Cardiac muscle cell (in vitro differentiated cells and primary cell): ENCODE results near the gene RICTOR. TPM values are rescaled to one million over a fixed set of nuclear protein-coding genes. Genes with fewer than 3 reads are reported as not detected.

ENCODE experiments used
- DNase-seq, 2 donors: peaks; one replicate each; pipeline versions ENCODE4 v3.0.0 to v3.0.0-alpha.2; 2010 to 2017; ENCODE audit warnings: low read depth in 1 of 2, low spot score in 1 of 2
- H3K27ac ChIP-seq: fragments of 200-600 bp; sonication (generic); 2 replicates; pipeline ENCODE4 v1.5.1; 2016
- H3K27me3 ChIP-seq: fragments of 200-600 bp; sonication (generic); 2 replicates; pipeline ENCODE4 v1.6.0; 2016; ENCODE audit warnings: control low read depth
- H3K36me3 ChIP-seq: fragments of 200-600 bp; sonication (generic); 2 replicates; pipeline ENCODE4 v1.5.1; 2016; ENCODE audit warnings: control low read depth
- H3K4me1 ChIP-seq: fragments of 200-600 bp; sonication (generic); 2 replicates; pipeline ENCODE4 v1.8.1; 2017; ENCODE audit warnings: low read depth, mild to moderate bottlenecking, mixed run types
- H3K4me3 ChIP-seq: fragments of 200-600 bp; sonication (generic); 2 replicates; pipeline ENCODE4 v1.5.1; 2016; ENCODE audit warnings: mild to moderate bottlenecking
- H3K9me3 ChIP-seq: fragments of 200-600 bp; sonication (generic); 2 replicates; pipeline ENCODE4 v1.5.1; 2017; ENCODE audit warnings: low read depth, mild to moderate bottlenecking, control low read depth
- polyA plus RNA-seq: library from polyadenylated mRNA; unstranded; fragments of >200 nt; fragmentation: Nextera tagmentation; extraction: Ambion mirVana; gene quantifications from 2 replicates; pipeline ENCODE4 v1.2.1, GENCODE V29; 2016
- total RNA-seq: library from RNA; depleted of rRNA; stranded (reverse); fragments of >200 nt; gene quantifications from 2 replicates; pipeline ENCODE4 v1.2.3, GENCODE V29; 2016
- TF ChIP-seq, protein P1 (sequence below): IDR thresholded peaks from 2 replicates; pipeline ENCODE4 v1.5.1; 2012; ENCODE audit warnings: low read depth, mild to moderate bottlenecking, low read length

Gene RICTOR
- total and polyA plus RNA-seq, 2 experiments from 2014 or later, result 6.0 to 20.6 TPM

DNA sequence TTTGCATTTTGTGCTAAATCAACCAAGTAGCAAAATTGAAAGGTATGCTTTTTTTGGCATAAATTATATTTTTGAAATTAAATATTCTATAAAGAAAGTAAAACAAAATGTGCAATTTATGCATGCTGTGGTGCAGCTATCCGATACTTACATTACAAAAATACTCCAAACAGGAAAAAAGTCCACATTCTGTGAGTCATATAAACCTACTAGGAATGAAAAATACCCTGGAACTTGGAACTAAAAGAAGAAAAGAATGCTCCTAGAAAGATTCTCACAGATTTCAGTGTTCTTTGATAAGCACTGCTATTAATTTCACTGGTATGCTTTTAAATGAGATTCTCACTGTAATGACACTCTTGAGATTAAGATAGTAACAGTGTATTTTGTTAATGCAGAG, 135.8 kb downstream of the RICTOR start:
- peak in 1 of 2 donors; percentile 15 for DNase-seq
- H3K36me3 ChIP-seq, result peaks cover 9% of the 10 kb centered on the region
- no peaks in the 10 kb centered on the region for H3K4me1 ChIP-seq

DNA sequence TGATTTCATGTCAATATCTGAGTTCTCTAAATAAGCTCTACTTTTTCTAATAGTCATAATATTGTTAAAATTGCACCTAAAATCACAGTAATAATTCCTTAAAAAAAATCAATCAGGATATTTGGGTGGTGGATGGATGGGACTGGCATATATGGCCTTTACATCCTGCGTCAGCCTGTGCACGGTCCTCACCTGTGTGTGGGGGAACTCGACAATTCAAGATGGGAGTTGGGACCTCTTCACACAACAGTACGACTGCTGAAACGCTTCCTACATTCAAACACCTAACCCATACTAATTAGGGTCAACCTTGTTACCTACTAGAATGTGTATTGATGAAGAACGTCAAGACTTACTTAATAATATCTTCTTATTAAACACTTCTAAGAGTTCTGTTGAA, 137.9 kb downstream of the RICTOR start:
- DNase-seq, result no peak
- Histone ChIP-seq H3K4me3 (no peak overlapping the region), H3K36me3 (no peaks in the 10 kb centered on the region), H3K9me3 (no peaks in the 10 kb centered on the region), H3K4me1 (no peaks in the 10 kb centered on the region), H3K27ac (no peak overlapping the region), H3K27me3 (no peaks in the 10 kb centered on the region)
- TF ChIP-seq, protein P1, sequence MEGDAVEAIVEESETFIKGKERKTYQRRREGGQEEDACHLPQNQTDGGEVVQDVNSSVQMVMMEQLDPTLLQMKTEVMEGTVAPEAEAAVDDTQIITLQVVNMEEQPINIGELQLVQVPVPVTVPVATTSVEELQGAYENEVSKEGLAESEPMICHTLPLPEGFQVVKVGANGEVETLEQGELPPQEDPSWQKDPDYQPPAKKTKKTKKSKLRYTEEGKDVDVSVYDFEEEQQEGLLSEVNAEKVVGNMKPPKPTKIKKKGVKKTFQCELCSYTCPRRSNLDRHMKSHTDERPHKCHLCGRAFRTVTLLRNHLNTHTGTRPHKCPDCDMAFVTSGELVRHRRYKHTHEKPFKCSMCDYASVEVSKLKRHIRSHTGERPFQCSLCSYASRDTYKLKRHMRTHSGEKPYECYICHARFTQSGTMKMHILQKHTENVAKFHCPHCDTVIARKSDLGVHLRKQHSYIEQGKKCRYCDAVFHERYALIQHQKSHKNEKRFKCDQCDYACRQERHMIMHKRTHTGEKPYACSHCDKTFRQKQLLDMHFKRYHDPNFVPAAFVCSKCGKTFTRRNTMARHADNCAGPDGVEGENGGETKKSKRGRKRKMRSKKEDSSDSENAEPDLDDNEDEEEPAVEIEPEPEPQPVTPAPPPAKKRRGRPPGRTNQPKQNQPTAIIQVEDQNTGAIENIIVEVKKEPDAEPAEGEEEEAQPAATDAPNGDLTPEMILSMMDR, result no peak

More for the DNA sequence above, 135.8 kb downstream of the RICTOR start:
- no peaks in the 10 kb centered on the region for H3K27me3 ChIP-seq
- no peak overlapping the region for H3K27ac ChIP-seq
- no peak overlapping the region for H3K4me3 ChIP-seq
- TF ChIP-seq, protein P1, result no peak
- H3K9me3 ChIP-seq, result no peaks in the 10 kb centered on the region

DNA sequence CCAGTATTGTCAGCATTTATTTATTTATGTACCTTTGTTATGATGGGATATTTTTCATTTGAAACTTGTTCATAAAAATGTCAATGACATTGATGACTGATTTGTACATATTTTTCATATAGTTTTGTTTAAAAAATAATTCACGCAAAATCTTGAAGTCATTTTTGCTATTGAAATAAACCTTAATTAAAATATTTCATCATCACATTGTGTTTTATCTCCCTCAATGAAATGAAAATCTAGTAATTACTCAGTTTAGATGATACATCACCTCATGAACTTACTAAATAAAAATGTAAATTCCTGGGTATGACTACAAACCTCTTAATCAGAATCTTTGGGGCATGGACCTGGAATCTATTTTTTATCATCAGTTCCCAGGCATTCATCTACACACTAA, 138.8 kb downstream of the RICTOR start:
- TF ChIP-seq, protein P1, result no peak
- Histone ChIP-seq H3K4me3 (no peak overlapping the region), H3K27me3 (no peaks in the 10 kb centered on the region), H3K9me3 (no peaks in the 10 kb centered on the region), H3K4me1 (no peaks in the 10 kb centered on the region), H3K36me3 (no peaks in the 10 kb centered on the region), H3K27ac (no peak overlapping the region)
- DNase-seq, result no peak

DNA sequence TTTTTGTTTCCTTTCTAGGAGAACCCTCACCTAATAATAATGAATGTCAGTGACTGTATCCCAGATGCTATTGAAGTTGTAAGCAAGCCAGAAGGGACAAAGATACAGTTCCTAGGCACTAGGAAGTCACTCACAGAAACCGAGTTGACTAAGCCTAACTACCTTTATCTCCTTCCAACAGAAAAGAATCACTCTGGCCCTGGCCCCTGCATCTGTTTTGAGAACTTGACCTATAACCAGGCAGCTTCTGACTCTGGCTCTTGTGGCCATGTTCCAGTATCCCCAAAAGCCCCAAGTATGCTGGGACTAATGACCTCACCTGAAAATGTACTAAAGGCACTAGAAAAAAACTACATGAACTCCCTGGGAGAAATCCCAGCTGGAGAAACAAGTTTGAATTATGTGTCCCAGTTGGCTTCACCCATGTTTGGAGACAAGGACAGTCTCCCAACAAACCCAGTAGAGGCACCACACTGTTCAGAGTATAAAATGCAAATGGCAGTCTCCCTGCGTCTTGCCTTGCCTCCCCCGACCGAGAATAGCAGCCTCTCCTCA, 141.3 kb downstream of the RICTOR start:
- H3K27ac ChIP-seq, result no peak overlapping the region
- H3K9me3 ChIP-seq, result no peaks in the 10 kb centered on the region
- TF ChIP-seq, protein P1, result no peak
- no peaks in the 10 kb centered on the region for H3K27me3 ChIP-seq
- H3K36me3 ChIP-seq, result no peaks in the 10 kb centered on the region
- no peak overlapping the region for H3K4me3 ChIP-seq
- DNase-seq, result no peak
- H3K4me1 ChIP-seq, result no peaks in the 10 kb centered on the region

DNA sequence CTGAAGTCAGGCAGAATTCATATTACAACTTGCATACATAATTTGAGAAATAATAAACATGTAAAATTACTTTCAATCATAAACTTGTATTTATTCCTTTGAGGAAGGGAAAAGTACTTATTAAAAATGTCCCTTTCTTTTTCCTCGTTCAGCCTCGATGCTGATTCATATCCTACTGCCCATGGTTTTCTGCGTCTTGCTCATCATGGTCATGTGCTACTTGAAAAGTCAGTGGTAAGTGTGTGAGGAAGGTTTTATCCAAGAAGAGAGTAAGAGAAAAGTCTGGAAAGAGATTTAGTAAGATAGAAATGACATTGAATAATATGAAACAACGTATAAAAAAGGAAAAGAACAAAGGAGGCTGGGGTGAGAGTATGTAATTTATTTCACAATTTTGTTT, 142.5 kb downstream of the RICTOR start:
- Histone ChIP-seq H3K27me3 (no peaks in the 10 kb centered on the region), H3K27ac (no peak overlapping the region), H3K9me3 (no peaks in the 10 kb centered on the region), H3K36me3 (no peaks in the 10 kb centered on the region), H3K4me1 (no peaks in the 10 kb centered on the region), H3K4me3 (no peak overlapping the region)
- DNase-seq, result no peak
- TF ChIP-seq, protein P1, result no peak

DNA sequence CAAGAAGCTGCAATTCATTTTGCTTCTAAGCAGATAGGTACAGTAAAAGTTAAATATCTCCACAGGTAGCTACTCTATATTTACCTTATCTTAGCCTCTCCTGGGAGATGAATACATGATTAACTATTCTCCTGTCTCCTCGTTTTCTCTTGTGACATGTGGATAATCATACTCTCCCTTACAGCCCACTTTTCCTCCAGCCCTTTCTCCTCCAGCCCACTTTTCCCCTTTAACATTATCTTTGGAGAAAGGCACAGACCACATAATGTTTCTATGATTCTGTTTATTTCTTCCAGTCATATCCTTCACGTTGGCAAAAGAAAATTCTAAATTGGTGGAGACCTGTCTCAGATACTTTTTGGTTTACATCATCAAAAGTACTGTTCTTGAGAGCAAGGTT, 144.4 kb downstream of the RICTOR start:
- TF ChIP-seq, protein P1, result no peak
- no peaks in the 10 kb centered on the region for H3K9me3 ChIP-seq
- DNase-seq, result no peak
- H3K27me3 ChIP-seq, result no peaks in the 10 kb centered on the region
- no peak overlapping the region for H3K27ac ChIP-seq
- H3K4me1 ChIP-seq, result no peaks in the 10 kb centered on the region
- no peaks in the 10 kb centered on the region for H3K36me3 ChIP-seq
- H3K4me3 ChIP-seq, result no peak overlapping the region
